Activated T-cell treated with anti-CD3 and anti-CD28 coated beads, Interleukin-2, amount 50 U/mL, for 1 hour (primary cell): ENCODE measurements around the gene USP25.

ENCODE experiments used
- DNase-seq: peaks from one replicate; pipeline ENCODE4 v3.0.0-alpha.2; 2020

The USP25 gene, protein sequence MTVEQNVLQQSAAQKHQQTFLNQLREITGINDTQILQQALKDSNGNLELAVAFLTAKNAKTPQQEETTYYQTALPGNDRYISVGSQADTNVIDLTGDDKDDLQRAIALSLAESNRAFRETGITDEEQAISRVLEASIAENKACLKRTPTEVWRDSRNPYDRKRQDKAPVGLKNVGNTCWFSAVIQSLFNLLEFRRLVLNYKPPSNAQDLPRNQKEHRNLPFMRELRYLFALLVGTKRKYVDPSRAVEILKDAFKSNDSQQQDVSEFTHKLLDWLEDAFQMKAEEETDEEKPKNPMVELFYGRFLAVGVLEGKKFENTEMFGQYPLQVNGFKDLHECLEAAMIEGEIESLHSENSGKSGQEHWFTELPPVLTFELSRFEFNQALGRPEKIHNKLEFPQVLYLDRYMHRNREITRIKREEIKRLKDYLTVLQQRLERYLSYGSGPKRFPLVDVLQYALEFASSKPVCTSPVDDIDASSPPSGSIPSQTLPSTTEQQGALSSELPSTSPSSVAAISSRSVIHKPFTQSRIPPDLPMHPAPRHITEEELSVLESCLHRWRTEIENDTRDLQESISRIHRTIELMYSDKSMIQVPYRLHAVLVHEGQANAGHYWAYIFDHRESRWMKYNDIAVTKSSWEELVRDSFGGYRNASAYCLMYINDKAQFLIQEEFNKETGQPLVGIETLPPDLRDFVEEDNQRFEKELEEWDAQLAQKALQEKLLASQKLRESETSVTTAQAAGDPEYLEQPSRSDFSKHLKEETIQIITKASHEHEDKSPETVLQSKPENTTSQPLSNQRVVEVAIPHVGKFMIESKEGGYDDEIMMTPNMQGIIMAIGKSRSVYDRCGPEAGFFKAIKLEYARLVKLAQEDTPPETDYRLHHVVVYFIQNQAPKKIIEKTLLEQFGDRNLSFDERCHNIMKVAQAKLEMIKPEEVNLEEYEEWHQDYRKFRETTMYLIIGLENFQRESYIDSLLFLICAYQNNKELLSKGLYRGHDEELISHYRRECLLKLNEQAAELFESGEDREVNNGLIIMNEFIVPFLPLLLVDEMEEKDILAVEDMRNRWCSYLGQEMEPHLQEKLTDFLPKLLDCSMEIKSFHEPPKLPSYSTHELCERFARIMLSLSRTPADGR

DNA sequence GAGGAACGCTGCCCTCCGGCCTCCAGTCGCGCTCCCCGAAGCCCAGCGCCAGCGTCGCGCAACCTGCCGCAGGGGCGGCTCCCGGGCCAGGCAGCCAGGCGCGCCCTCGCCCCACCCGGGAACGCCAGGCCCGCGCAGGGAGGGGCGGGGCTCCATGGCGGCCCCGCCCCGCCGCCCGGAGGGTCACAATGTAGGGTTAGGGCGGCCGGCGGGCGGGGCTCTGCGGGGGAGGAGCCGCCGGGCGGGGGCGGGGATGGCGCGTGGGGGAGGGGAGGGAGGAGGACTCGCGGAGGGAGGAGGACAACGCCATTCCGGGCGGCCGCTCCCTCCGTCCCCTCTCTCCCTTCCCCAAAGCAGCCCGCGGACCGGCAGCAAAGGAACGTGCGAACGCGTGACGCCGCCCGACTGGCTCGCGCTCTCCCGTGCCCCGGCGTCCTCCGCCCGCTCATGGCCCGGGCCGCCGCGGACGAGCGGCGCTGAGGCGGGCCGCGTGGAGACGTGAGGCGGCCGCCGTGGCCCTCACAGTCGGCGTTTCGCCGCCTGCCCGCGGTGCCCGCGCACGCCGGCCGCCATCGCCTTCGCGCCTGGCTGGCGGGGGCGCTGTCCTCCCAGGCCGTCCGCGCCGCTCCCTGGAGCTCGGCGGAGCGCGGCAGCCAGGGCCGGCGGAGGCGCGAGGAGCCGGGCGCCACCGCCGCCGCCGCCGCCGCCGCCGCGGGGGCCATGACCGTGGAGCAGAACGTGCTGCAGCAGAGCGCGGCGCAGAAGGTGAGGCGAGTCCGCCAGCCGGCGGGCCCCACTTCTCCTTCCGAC is at the start of gene USP25:
TSS of gene USP25 (plus strand) at position 309 of the 810 bp plus-strand sequence. CDS start at position 721, 412 bp downstream.
- DNase-seq: peak; percentile 94

DNA sequence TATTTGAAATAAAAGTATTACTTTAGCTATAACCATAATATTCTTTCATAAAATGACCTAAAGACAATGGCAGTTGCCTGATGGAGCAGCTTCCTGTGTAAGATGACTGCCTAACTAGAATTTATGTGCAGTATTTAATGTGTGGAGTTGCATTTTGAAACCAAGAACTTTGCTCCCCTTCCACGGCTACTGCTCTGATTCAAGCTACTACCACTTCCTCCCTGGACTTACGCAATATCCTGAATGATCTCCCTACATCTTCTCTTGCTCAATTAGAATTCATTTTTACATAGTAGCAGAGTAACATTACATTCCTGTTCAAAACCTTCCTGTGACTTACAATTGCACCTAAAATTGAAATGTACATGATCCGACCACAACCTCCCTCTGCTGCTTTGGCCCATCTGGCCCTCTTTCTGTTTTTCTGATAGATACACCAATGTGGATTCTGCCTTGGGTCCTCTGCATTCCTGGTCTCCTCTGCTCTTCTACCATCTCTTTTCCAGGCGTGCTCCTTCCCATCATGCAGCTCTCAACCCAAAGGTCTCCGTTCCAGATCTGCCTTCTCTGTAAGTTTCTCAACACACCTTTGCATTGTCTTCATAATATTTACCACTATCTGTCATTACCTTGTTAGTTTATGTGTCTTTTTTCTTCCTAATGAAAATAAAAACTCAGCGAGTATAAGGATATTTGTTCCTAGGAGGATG is 47.4 kb upstream of the USP25 start:
- no peak for DNase-seq

DNA sequence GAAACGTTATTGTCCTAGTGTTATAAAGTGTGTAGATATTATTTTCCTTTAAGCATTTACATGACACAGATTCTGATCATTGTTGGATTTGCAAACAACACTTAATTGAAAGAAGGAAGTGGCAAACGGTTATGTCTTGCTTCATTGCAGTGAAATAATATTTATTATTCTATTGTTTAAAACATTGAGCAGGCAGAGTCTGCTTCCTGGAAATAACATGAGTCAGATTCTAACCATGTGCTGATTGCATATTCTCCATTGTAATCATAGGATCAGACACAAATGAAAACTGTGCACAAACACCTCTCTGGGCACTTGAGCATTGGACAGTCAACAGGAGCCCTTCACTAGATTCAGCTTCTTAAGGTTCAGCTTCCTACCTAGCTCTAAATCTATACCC is 46.8 kb upstream of the USP25 start:
- DNase-seq: no peak

DNA sequence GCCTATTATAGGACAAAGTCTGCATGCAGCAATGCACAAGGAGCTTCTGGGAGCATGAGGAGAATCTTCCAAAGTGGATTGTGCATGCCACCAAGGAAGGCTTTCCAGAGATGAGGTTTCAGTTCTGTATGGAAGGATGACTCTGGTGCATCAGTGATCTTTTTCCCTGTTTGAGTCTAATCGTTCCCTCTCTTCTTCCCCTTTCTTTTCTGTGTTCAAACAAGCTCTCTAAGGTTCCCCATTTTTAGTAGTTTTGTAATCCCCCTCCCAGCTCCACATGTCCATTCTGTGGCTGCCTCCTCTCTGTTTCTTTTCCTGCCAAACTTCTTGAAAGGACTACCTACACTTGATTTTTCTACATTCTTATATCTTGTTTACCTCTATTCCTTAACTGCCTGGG is 43.3 kb upstream of the USP25 start:
- DNase-seq: no peak

DNA sequence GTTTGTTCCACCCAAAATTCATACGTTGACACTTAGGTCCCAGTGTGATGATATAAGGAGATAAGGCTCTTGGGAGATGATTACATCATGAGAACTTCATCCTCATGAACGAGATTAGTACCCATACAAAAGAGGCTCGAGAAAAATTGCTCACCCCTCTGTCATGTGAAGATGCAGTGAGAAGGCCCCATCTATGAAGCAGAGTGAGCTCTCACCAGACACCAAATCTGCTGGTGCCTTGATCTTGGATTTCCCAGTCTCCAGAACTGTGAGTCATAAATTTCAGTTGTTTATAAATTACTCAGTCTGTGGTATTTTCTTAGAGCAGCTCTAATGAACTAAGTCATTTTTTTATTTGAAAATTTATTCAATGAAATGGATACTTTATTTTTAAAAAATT is 42.6 kb upstream of the USP25 start:
- DNase-seq: no peak

DNA sequence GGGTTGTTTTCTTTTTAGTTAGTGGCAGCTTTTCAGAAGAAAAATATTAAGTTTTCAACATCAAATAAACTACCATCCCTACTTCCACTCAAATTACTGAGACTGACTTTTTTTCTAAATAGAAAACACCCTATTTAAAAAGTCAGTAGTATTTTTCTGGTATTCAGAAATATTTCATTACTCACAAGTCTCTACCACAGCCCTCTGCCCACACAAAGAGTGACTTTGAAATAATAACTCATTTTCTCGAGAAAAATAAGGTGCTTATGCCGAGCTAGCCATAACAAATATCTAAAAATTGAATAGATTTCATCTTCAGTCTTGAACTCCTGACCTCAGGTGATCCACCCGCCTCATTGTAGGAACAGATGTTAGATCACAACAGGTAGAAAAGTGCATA is 41.8 kb upstream of the USP25 start:
- no peak for DNase-seq

DNA sequence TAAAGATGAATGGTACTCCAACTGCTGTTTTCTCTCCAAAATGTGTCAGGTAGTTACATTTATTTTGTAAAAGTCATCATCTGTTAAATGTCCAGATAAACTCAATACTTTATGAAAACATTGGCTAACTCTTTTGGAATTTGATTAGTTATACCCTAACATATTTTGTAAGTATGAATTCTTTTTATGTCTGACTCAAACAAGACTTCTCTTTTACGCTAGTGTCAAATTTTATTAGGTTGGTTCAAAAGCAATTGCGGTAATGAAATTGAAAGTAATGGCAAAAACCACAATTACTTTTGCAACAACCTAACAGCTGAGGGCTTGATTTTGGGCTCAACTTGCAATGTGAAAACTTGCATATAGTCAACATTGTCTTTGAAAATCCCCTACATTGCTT is 41.0 kb upstream of the USP25 start:
- no peak for DNase-seq

DNA sequence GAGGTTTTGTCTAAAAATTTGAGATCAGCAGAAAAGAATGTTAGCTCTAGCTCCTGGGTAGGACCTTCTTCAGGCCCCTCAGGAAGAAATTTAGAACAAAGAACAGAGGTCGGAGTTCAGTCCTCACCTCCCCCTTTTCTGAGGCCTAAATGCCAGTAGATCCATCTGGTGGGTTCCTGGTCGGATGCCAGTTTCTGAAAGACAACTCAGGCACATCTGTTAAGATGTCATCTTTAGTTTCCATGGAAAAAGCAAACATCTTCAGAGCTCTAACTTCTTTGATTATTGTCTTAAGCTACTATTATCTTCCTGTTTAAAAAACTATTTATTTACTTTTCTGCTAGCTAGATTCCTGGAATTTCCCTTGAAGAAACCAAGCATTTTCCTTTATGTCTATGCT is 37.1 kb upstream of the USP25 start:
- no peak for DNase-seq

DNA sequence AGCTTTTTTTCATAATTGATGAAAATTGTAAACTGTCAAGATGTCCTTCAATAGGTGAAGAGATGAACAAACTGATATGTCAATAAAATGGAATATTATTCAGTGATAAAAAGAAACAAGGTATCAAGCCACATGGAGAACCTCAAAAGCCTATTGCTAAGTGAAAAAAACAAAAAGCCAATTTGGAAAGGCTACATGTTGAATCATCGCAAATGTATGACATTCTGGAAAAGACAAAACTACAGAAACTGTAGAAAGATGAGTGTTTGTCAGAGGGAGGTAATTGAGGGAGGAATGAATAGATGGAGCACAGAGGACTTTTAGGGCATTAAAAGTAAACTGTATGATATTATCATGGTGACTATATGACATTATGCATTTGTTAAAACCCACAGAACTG is 34.5 kb upstream of the USP25 start:
- no peak for DNase-seq

DNA sequence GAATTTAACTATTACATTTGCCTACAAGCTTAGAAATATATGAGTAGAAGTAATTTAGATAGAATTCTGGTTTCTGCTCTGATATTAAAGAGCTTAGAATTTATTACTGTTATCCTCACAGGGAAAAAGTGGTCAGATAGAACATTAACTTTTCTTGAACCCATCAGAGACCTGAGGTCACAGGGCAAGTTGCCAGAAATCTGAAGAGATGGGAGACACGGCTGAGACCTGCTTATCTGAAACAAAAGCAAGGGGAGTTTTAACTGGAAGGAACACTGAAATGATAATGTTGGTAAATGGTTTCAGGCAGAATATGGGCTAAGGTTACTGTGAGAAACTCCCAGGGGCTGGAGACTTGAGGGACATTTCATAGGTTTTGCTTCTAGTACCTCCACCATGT is 28.0 kb upstream of the USP25 start:
- no peak for DNase-seq

DNA sequence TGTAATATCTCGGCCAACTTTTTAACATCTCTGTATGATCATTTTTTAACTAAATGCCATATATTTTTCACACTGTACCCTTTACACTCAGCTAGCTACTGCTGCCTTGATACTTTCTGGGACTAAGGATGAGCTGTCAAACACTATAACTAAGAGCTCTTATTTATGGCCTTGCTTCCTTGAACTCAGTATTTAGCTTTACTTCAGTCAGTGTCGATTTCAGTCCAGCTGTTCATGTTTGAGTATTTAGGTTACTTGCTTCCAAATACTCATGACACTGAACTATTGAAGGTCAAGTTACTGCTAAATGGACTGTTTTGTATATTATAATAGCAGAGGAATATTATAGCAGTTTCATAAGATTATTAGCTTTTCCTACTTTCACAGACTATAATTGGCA is 25.9 kb upstream of the USP25 start:
- DNase-seq: no peak

DNA sequence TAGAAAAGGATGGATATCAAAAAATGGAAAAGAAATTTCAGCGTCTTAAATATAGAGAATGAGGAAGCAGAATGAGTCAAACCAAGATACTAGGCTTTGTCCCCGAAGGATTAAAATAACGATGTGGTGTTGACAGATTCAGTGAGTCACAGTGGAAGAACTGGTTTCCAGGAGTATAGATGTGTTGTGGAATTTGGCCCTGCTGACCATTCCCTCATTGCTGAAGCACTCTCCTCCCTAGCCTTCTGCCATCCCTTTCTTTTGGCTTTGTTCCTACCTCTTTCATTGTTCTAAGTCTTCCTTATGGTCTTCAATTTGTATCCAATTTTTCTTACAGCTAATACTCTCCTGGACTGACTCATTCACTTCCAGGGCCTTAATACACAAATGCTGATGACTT is 23.1 kb upstream of the USP25 start:
- no peak for DNase-seq

DNA sequence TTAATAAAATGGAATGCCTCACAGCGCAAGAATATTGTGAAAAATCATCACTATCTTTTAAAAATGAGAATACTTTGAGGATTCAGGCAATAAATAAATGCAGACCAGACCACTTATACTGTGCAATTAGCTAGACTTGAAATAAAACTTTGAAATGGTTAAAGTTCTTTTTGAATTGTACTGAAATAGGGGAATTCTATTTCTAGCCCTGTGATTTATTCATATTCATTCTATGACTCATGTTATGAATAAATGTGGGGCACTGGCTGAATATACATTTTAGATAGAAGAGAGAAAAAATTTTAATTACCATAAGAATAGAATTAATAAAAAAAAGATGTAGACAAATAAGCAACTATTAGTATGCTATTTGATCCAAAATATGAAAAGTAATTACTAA is 16.4 kb upstream of the USP25 start:
- DNase-seq: no peak

DNA sequence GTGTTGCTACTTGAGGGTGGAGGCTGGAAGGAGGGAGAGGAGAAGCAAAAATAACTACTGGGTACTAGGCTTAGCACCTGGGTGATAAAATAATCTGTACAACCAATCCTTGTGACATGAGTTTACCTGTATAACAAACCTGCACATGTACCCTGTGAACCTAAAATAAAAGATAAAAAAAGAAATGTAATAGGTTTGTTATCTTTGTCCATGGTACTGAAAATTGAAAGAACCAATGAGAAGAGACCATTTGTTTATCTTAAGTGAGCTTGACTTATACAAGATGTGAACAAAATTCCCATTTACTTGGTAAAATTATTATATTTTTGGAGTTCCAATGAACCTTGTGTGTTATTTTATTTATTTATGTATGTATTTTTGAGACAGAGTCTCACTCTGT is 11.1 kb upstream of the USP25 start:
- no peak for DNase-seq

DNA sequence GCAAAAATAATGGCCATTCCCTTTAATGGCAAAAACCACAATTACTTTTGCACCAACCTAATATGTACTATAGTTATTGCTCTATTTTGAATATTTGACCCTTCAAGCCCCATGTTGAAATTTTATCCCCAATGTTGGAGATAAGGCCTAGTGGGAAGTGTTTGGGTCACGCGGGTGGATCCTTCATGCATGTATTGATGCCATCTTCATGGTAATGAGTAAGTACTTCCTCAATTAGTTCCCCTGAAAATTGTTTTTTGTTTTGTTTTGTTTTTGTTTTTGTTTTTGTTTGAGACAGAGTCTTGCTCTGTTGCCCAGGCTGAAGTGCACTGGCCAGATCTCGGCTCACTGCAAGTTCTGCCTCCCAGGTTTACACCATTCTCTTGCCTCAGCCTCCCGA is 9.8 kb upstream of the USP25 start:
- no peak for DNase-seq

DNA sequence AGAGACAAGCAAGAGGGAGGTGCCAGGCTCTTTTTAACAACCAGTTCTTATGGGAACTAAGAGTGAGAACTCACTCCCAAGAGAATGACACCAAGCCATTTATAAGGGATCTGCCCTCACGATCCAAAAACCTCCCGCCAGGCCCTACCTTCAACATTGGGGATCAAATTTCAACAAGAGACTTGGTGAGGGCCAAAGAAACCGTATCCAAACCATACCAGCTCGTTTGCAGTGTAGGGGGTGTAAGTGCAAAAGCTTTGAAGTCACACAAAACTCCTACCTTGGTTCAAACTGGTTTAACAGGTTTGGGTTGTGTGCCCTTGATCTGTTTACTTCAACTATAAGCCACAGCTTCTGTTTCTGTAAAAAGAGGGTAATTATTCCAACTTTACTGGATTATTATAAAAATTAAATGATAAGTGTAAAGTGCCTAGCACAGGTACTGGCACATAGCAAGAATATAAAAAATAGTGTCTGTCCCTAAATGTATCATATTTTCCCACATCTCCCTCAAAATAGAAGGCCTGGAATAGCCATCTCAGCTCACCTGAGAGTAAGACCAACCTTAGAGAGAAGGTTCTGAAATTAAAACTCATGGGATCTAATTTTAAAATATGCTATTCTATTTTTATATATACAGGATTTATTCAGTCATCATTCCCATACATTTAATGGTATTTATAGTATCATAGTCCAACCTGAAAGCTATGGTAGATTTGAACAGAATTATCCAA is 7.0 kb upstream of the USP25 start:
- no peak for DNase-seq

DNA sequence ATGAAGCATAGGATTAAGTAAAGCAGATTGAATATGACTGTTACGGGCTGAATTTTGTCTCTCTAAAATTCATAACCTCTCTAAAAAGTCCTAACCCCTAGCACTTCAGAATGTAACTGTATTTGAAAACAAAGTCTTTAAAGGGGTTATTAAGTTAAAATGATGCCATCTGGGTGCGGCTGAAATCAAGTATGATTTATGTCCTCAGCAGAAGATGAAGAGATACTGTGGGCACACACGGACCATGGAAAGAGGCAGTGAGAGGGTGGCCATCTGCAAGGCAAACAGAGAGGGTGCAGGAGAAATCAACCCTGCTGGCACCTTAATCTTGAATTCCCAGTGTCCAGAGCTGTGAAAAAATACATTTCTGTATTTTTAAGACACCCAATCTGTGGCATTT is 3.8 kb upstream of the USP25 start:
- DNase-seq: no peak

DNA sequence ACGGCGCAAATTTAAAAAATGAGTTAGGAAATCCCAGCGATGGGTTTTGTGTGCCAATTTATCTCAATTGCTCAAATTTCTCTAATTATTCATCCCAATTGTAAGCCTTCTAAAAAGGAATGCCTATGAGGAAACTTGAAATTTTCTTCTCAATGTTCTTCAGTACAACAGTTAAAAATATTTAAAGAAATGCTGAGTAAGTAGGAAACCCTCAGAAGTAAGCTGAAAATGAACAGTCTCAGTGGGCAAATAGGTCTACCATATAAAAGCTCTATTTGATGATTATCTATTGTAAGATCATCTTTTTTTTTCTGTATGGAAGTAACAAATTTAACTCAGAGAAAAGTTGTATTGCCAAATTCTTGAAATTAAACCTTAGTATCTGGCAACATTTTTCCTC is 1.7 kb upstream of the USP25 start:
- DNase-seq: no peak

DNA sequence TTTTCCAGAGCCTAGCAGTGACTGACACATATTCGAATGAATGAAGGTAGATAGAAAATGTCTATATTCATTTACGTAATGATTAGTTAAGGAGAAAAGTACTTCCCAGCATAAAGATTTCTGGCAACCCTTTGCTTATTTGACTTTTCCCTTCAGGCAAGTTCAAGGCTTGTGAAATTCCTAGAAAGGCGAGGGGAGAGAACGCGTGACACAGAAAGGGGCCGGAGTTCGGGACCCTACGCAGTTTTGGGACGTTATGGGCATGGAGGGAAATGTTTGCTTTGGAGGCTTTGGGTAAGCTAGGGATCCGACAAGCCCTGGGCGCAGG is 472 bp upstream of the USP25 start:
- DNase-seq: no peak

DNA sequence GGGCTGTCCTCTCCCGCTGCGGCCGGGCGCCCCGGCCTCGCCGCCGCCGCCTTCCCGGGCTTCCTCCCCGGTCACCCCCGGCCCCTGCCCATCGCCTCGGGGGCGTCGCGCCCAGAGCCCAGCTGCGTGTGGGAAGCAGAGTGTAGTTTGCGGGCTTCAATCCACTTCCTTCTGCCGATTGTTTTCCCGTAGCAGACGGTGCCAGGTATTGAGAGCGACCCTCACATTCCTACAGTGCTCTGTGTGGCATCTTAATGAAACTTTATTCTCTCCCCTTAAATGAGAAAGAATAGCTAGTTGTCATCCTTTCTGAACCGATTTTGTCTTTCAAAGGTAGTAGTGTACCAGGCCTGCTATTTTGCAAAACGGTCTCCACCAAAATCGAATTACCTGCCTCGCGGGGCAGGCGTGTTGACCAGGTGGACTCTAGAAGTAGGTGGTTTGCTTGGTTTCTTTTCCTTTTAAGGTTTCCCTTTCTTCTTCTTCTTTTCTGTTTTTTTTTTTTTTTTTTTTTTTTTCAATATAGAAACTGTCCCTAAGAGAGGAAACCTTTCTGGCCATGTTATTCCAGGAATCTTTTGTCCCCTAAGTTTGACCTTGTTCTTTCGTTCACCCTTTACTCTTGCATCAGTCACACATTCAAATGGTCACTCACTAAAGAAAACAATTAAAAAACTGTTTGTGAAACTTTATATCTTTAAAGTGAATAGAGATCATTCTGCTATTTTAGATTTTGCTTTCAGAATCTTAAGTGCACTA is 881 bp downstream of the USP25 start:
- DNase-seq: no peak

DNA sequence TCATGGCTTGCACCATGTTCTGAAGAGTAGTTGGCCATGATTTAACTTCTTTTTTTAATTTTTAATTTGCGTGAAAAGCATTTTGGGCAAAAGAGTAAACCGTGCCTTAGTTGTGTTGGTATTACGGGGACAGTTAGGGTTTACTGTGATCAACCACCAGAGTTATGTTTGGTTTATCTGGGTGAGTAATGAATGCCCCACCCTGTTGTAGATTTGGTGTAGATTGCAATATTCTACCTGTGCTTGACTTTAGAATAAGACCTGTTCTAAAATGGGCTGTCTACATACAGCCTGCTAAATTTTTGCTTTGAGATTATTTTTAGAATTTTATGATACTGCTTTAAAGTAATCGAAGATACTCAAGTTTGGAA is 1.4 kb downstream of the USP25 start:
- DNase-seq: no peak
